ENCODE data around the gene LAMC3. TPM values are rescaled to one million over a fixed set of nuclear protein-coding genes. Genes with fewer than 3 reads are reported as not detected.
"Not testable (repeated sequence)": the region's sequence is repeated elsewhere in the genome, so short reads cannot be mapped to it uniquely, and the experiment has no call there.

LAMC3 gene
- total RNA-seq, 1 donor from 2014 or later = 0.07 TPM

DNA sequence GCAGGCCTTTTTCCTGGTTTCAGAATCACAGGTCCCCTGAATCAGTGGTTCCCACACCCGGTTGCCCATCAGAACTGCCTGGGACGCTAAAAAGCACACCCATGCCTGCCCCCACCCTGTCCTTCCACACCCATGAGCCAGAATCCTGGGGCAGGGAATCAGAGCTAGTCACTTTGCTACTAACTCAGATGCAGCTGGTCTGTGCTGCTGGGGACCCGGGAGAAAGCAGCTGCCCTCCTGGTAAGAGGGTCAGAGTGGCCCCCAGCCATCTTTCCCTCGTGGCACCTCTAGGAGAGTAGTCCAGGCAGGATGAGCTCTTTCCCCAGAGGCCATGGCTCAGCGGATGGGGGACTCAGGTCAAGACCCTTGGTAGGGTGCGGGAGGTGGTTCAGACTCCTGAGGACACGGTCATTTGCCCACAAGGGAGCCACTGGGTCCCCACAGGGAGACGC lies 105.1 kb downstream of the LAMC3 start:
- intact Hi-C loops (cut with micrococcal nuclease) = no loop called here

DNA sequence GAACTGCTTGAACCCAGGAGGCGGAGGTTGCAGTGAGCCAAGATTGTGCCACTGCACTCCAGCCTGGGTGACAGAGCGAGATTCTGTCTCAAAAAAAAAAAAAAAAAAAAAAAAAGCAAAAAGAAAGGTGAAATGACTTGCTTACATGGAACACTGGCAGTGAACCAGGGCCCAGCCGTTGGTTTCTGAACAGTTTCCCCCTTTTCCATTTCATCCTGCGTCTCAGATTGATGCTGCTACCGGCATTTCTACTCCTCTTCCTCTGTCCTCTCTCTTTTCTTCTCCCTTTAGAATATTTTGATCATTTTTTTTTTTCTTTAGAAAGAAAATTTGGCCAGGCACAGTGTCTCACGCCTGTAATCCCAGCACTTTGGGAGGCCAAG lies 106.4 kb downstream of the LAMC3 start:
- intact Hi-C loops (cut with micrococcal nuclease) = not testable (repeated sequence)

DNA sequence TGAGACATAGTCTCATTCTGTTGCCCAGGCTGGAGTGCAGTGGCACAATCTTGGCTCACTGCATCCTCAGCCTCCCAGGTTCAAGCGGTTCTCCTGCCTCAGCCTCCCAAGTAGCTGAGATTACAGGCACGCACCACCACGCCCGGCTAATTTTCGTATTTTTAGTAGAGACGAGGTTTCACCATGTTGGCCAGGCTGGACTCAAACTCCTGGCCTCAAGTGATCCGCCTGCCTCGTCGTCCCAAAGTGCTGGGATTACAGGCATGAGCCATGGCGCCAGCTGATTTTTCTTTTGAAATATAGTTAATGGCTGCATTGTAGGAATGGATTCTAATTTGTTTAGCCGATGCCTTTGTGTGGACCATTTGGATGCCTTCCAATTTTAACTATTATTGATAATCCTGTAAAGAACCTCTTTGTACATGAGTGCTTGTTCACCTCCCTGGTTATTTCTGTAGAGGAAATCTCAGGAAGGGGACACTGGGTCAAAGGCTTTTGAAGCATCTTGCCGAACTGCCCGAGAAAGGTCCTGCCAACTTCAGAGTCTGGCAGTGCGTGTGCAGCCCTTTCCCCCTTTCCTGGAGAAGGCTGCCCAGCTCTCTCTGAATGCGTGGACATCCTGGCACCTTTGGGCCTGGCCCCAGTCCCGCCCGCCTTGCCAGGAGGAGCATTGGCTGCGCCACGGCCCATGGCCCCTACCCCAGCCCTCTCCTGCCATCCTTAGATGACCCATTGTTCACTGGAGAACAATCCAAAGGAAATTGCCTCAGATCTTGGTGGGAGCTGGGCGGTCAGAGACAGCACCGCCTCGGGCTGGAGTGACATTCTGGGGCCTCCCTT lies 107.5 kb downstream of the LAMC3 start:
- intact Hi-C loops (cut with micrococcal nuclease) = no loop called here

DNA sequence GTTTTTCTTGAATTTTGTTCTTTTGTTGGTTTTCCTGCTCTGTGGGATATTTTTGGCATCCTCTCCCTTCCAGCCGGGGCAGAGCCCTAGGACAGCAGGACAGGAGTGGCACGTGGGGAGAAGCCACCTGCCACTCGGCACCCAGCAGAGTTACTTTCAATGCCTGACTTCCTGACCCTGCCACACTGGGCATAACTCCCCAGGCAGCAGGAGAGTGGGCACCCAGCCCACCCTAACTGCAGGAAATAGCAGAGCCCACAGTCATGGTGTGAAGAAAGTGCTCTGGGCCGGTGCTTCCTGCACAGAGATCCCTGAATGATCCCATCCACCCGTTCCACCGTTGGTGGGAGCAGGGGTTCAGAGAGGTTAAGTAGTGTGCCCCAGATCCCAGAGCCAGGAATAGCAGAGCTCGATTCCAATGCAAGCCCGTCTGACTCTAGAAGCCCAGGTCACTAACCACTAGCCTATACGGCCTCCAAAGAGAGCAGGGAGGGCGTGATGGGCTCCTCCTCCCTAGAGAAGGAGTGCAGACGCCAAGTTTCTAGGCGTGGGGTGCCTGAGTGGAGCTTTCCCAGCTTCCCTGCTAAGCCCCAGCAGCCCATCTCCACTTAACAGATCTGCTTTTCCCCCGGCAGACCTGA lies 108.3 kb downstream of the LAMC3 start:
- intact Hi-C loops (cut with micrococcal nuclease) = no loop called here

DNA sequence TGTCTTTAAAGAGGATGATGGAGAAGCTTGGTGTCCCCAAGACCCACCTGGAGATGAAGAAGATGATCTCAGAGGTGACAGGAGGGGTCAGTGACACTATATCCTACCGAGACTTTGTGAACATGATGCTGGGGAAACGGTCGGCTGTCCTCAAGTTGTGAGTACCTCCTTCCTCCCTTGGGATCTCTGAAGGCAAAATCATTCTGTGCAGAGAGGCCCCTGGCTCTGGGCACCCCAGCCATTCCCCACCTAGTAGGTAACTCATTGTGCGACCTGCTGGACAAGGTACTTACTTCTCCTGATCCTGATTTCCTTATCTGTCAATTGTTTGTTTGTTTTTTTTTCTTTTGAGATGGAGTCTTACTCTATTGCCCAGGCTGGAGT lies 108.8 kb downstream of the LAMC3 start:
- intact Hi-C loops (cut with micrococcal nuclease) = no loop called here

DNA sequence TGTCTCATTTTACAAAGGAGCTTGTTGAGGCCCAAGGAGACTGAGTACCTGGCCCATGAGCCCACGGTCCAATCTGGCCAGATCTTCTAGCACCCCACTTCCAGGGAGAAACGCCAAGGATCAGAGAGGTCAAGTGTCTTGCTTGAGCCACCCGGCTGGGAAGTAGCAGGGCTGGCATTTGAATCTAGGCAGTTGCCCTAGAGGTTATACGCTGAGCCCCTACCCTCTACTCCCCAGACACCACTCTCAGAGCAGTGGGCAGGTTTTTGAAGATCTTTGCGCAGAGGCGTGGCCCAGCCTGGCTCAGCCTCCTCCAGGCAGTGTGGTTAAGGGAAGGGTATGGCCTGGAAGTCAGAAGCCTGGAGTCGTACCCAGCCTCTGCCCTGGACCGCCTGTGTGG lies 110.6 kb downstream of the LAMC3 start:
- intact Hi-C loops (cut with micrococcal nuclease) = no loop called here

DNA sequence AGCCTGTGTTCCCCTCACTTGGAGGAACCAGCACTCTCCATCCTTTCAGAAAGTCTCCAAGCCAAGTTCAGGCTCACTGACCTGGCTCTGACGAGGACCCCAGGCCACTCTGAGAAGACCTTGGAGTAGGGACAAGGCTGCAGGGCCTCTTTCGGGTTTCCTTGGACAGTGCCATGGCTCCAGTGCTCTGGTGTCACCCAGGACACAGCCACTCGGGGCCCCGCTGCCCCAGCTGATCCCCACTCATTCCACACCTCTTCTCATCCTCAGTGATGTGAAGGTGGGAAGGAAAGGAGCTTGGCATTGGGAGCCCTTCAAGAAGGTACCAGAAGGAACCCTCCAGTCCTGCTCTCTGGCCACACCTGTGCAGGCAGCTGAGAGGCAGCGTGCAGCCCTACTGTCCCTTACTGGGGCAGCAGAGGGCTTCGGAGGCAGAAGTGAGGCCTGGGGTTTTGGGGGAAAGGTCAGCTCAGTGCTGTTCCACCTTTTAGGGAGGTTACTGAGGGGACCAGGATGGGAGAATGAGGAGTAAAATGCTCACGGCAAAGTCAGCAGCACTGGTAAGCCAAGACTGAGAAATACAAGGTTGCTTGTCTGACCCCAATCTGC lies 111.8 kb downstream of the LAMC3 start:
- intact Hi-C loops (cut with micrococcal nuclease) = loop anchor here (10.0 kb wide), 1 partner anchor 1284 kb away; the partner anchor contains the start of gene TTF1

DNA sequence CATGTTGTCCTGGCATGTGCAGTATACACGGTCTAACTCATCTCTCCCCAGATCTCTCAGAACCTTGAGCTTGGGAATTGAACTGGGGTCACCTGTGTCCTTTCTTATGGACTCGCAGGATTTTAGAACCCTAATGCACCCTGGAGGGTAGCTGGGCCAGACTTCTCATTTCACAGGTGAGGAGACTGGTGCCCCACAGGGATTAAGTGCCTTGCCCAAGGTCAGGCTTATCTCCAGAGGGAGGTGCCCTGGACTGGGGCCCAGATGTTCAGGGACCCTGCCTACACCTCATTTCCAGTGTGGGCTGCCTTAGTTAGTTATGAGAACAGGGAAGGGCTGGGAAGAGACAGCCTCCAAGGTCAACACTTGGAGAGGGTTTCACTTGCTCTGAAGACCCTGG lies 112.4 kb downstream of the LAMC3 start:
- intact Hi-C loops (cut with micrococcal nuclease) = loop anchor here (10.0 kb wide), 1 partner anchor 1283 kb away; the partner anchor contains the start of gene TTF1

DNA sequence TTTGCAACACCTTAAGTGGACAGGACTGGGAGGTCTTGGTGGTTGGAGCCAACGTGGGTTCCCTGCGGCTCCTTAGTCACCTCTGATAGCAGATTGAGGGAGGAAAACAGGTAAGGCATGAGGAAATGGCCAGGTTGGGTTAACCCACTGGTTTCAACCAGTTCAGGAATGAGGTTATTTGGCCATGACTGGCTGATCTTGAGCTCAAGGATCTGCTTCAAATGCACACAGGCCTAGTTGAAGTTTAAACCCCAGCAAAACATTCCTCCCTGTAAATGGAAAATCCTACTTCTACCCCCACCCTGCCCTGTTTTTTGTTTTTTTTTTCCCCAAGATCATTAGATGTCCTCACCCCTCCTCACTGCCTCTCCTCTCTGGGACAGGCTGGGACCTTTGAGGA lies 113.2 kb downstream of the LAMC3 start:
- intact Hi-C loops (cut with micrococcal nuclease) = loop anchor here (10.0 kb wide), 1 partner anchor 1283 kb away; the partner anchor contains the start of gene TTF1

DNA sequence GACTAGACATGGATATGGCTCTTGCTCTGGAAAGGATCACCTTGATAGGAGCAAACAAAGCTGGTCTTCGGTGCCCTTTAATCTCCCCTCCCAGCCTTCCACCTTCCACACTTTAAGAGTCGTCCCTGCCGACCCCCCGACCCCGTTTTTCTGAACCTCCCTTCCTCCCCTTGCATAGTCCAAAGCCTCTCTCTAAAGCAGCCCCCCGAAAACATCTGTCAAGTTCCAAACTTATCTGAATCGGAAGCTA lies 116.0 kb downstream of the LAMC3 start:
- intact Hi-C loops (cut with micrococcal nuclease) = loop anchor here (1.0 to 10.0 kb wide), 15 partner anchors 67 to 1752 kb away; partner anchors contain the start of genes AK8, EXOSC2, SPACA9 and TTF1

DNA sequence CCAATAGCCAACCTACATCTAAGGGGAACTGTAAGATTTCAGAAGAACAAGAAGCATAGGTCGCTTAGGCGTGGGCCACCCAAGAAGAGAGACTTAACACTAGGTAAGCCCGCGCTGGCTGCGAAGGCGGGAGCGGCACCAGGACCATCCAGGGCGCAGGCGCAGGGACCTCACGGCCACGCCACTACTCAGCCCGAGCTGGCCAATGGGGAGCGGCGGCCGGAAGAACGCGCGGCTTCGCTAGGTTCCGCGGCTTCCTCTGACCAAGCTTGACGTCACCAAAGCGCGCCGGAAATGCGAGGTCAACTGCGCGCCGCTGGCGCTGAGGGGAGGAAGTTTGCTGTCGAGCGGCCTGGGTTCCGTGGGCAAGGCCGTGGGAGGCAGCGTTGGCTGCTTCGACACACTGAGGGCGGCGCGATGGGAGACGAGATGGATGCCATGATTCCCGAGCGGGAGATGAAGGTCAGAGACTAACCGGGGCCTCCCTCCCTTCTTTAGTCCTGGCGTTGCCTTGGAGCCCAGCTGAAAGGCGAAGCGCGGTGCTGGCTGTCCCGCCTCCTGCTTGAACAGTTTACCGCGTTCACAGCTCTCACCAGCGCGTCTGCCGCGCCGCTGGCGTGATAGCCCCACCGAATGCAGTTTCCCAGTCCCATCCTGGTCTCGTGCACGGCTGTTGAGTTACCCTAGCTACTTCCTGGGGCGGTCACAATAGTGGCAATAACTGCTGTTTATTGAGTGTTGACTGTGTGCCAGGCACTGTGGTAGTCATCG lies 116.5 kb downstream of the LAMC3 start, which contains the start of gene NUP214:
Gene NUP214, plus strand, starts transcription at position 299 of the 771 bp plus-strand sequence. Its CDS starts 119 bp downstream, at position 418.
- intact Hi-C loops (cut with micrococcal nuclease) = loop anchor here (1.0 to 10.0 kb wide), 15 partner anchors 67 to 1752 kb away; partner anchors contain the start of genes AK8, EXOSC2, SPACA9 and TTF1

DNA sequence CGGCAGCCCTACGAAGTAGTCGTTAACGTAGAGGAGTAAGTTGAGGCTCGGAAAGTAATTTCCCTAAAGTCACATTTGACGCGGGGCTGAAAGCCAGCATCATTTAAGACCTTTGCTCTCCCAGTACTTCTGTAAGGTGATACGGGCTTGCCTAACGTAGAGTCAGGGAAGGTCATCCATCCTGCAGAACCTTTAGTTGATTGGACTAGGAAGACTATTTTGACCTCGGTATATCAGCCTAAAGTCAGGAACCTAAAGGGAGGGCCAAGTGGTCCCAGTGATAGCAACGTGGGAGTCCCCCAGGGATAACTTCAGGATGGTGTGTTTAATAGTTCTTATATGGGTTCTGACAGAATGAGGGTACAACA lies 117.1 kb downstream of the LAMC3 start:
- intact Hi-C loops (cut with micrococcal nuclease) = loop anchor here (5.0 to 10.0 kb wide), 3 partner anchors 621 to 1751 kb away; partner anchors contain the start of genes AK8, SPACA9 and TTF1

DNA sequence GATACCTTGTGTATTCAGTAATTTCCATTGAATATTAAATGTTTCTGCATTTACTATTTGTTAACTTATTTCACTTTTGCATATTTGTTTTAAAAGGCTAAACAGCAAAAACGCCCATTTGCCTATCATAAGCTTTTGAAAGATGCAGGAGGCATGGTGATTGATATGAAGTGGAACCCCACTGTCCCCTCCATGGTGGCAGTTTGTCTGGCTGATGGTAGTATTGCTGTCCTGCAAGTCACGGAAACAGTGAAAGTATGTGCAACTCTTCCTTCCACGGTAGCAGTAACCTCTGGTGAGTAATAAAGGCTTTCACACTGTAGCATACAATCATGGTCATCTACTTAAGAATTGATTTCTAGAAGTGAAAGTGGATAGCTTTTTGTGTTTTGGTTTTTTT lies 120.2 kb downstream of the LAMC3 start:
- intact Hi-C loops (cut with micrococcal nuclease) = loop anchor here (5.0 to 10.0 kb wide), 3 partner anchors 618 to 1748 kb away; partner anchors contain the start of genes AK8, SPACA9 and TTF1

DNA sequence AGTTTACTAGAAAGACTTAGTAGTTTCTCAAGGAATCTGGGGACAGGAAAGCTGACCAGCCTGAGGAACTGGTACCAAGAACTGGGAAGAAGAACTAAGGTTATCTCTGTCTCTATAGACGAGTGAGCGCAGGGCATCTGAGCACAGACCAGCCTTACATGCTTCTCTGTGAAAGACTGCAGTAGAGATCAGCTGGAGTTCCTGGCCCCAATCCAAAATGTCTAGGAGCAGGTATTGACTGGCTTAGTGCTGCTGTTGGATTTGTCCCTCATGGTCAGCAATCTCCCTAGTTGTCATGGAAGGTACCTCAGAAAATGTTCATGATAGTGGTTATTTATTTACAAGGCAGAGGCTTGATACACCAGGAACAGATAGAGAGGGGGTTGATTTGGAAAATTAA lies 129.7 kb downstream of the LAMC3 start:
- intact Hi-C loops (cut with micrococcal nuclease) = no loop called here

DNA sequence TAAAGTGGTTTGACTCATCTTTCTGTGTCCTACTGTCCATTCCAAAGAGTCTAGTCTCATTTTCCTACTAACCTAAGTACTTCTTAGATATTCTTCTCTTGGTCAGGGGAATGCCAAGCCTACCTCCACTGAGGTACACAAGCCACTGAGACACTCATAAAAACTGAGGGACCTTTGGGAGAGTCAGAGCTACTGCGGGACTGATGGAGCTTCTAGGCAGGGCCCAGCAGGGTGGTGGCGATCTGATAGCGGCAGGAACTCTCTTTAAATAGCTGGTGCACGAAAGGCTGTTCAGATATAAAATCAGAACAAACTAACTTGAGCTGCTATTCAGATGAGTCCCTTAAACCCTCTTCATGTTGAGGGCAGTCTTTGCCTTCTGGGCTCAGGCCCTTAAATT lies 131.1 kb downstream of the LAMC3 start:
- intact Hi-C loops (cut with micrococcal nuclease) = no loop called here

DNA sequence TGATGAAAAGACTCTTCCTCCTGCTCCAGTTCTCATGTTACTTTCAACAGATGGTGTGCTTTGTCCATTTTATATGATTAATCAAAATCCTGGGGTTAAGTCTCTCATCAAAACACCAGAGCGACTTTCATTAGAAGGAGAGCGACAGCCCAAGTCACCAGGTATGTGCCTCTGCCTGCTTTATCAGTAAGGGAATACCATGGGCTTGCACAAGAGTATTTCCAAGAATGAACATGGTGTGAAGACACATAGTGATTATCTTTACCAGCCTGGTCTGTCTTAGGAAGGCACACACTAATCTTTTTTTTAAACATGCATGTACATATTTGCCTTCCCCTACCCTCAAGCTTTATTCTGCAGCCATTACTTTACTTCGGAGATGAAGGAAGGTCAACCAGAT lies 131.6 kb downstream of the LAMC3 start:
- intact Hi-C loops (cut with micrococcal nuclease) = no loop called here

DNA sequence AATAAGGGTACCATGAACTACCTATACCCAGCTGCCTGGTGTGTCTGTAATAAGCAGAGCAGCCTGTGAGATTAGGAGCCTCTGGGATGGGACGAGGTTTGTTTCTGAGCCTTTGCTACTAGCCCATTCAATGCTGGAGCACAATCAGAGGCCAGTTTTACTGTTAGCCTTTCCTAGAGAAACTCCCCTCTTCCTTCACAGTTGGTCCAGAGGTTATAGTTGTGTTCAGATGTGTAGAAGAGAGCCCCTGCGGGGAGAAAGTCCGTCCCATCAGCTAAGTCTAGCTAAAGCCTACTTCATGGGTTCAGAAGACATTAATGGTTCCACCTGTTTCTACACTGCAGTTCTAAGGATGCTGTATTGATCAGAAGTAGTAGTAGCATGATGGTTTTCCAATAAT lies 133.2 kb downstream of the LAMC3 start:
- intact Hi-C loops (cut with micrococcal nuclease) = no loop called here

Data from T-helper 1 cell treated with Interleukin-12 subunit alpha and Interleukin-12 subunit beta and Interleukin-4 antibody, amounts not matched to agents 30 ng/mL and 1 ng/mL, for 36 hours (primary cell).